Trophoblast cell (in vitro differentiated cells and primary cell): ENCODE measurements around the gene B3GALNT1.

Experiments used
- DNase-seq, 2 donors: peaks; one replicate each; pipeline ENCODE4 v3.0.0-alpha.2; 2016
- H2AFZ ChIP-seq: 2 replicates; pipeline ENCODE4 v1.6.1; 2013; ENCODE audit warnings: low read length, moderate library complexity, mild to moderate bottlenecking; ENCODE audit not compliant: insufficient read depth, poor library complexity
- H2AK5ac ChIP-seq: 2 replicates; pipeline ENCODE4 v1.6.1; 2013; ENCODE audit warnings: mild to moderate bottlenecking, low read length
- H2BK120ac ChIP-seq: 2 replicates; pipeline ENCODE4 v1.6.1; 2013; ENCODE audit warnings: low read length, mild to moderate bottlenecking, moderate library complexity; ENCODE audit not compliant: insufficient read depth, poor library complexity
- H2BK12ac ChIP-seq: 2 replicates; pipeline ENCODE4 v1.6.1; 2013; ENCODE audit warnings: mild to moderate bottlenecking, low read length, moderate library complexity
- H2BK5ac ChIP-seq: 2 replicates; pipeline ENCODE4 v1.6.1; 2013; ENCODE audit warnings: low read length, low read depth, moderate library complexity, mild to moderate bottlenecking; ENCODE audit not compliant: poor library complexity
- H3K14ac ChIP-seq: 2 replicates; pipeline ENCODE4 v1.6.1; 2013; ENCODE audit warnings: mild to moderate bottlenecking, low read length
- H3K18ac ChIP-seq: 2 replicates; pipeline ENCODE4 v1.6.1; 2013; ENCODE audit warnings: mild to moderate bottlenecking, low read length
- H3K23ac ChIP-seq: 2 replicates; pipeline ENCODE4 v1.6.1; 2013; ENCODE audit warnings: low read length
- H3K27ac ChIP-seq: 2 replicates; pipeline ENCODE4 v1.5.1; 2013; ENCODE audit warnings: low read depth, mild to moderate bottlenecking, inconsistent platforms, low read length, moderate library complexity
- H3K27me3 ChIP-seq: 2 replicates; pipeline ENCODE4 v1.6.1; 2013; ENCODE audit warnings: inconsistent platforms, mild to moderate bottlenecking, low read length, moderate library complexity; ENCODE audit not compliant: insufficient read depth
- H3K36me3 ChIP-seq, 2 experiments: 1 replicate in 1 of 2; 2 replicates in 1 of 2; pipeline ENCODE4 v1.6.1; 2013; ENCODE audit warnings: low read length in 2 of 2, mild to moderate bottlenecking in 2 of 2, moderate library complexity in 1 of 2; ENCODE audit not compliant: insufficient read depth in 2 of 2, control insufficient read depth in 1 of 2
- H3K4ac ChIP-seq: 2 replicates; pipeline ENCODE4 v1.6.1; 2013; ENCODE audit warnings: low read depth, mild to moderate bottlenecking, low read length, moderate library complexity
- H3K4me1 ChIP-seq, 2 experiments: 1 replicate in 1 of 2; 2 replicates in 1 of 2; pipeline ENCODE4 v1.6.1; 2013; ENCODE audit warnings: low read length in 2 of 2, mild to moderate bottlenecking in 2 of 2, moderate library complexity in 1 of 2; ENCODE audit not compliant: insufficient read depth in 2 of 2, control insufficient read depth in 1 of 2
- H3K4me2 ChIP-seq: 2 replicates; pipeline ENCODE4 v1.6.1; 2013; ENCODE audit warnings: inconsistent platforms, mild to moderate bottlenecking, low read length, moderate library complexity
- H3K4me3 ChIP-seq: 2 replicates; pipeline ENCODE4 v1.5.1; 2013; ENCODE audit warnings: mild to moderate bottlenecking, low read depth, low read length, inconsistent platforms
- H3K79me1 ChIP-seq: one replicate; pipeline ENCODE4 v1.6.1; 2013; ENCODE audit warnings: low read length
- H3K79me2 ChIP-seq: 2 replicates; pipeline ENCODE4 v1.6.1; 2013; ENCODE audit warnings: low read length, mild to moderate bottlenecking; ENCODE audit not compliant: control insufficient read depth, insufficient read depth, poor library complexity
- H3K9ac ChIP-seq: 2 replicates; pipeline ENCODE4 v1.6.1; 2013; ENCODE audit warnings: mild to moderate bottlenecking, low read length
- H3K9me3 ChIP-seq: 2 replicates; pipeline ENCODE4 v1.6.1; 2013; ENCODE audit warnings: low read depth, mild to moderate bottlenecking, control low read depth, inconsistent platforms, low read length; ENCODE audit not compliant: insufficient read depth
- H4K12ac ChIP-seq: 2 replicates; pipeline ENCODE4 v1.6.1; 2013; ENCODE audit warnings: low read depth, mild to moderate bottlenecking, low read length, moderate library complexity
- H4K8ac ChIP-seq: 2 replicates; pipeline ENCODE4 v1.6.1; 2013; ENCODE audit warnings: low read depth, mild to moderate bottlenecking, low read length, moderate library complexity
- H4K91ac ChIP-seq: one replicate; pipeline ENCODE4 v1.6.1; 2013; ENCODE audit warnings: low read depth, mild to moderate bottlenecking, low read length, moderate library complexity
- WGBS: extraction: QIAGEN DNeasy Blood & Tissue Kit; methylation state at CpG from one replicate; pipeline ENCODE4 v1.1.7; 2013; ENCODE audit warnings: missing lambda C conversion rate; ENCODE audit not compliant: insufficient read length, insufficient coverage; ENCODE audit errors: extremely low coverage; 5-methylcytosine and 5-hydroxymethylcytosine counted together

B3GALNT1 gene

GRCh38 chr3:161107311-161107710, 2.2 kb upstream of the B3GALNT1 start:
- no peaks in the 10 kb centered on the region for H3K27me3 ChIP-seq
- WGBS = no CpG with 5 or more reads among the region's 1 CpG
- no peak overlapping the region for H3K27ac ChIP-seq
- H3K9me3 ChIP-seq = no peaks in the 10 kb centered on the region
- H4K12ac ChIP-seq = no peak overlapping the region
- H2AFZ ChIP-seq = no peak overlapping the region
- no peak overlapping the region for H4K8ac ChIP-seq
- no peak overlapping the region for H3K23ac ChIP-seq
- no peak overlapping the region for H2BK12ac ChIP-seq
- H3K36me3 ChIP-seq = no peaks in the 10 kb centered on the region
- H3K18ac ChIP-seq = no peak overlapping the region
- H3K4ac ChIP-seq = no peak overlapping the region
- peaks cover 4 to 8% of the 10 kb centered on the region in 2 experiments for H3K4me1 ChIP-seq
- peaks cover 8% of the 10 kb centered on the region for H3K79me1 ChIP-seq
- no peak overlapping the region for H3K4me3 ChIP-seq
- no peak overlapping the region for H3K4me2 ChIP-seq
- H2AK5ac ChIP-seq = no peak overlapping the region
- no peak overlapping the region for H2BK120ac ChIP-seq
- peak in 1 of 2 donors; percentile 57 for DNase-seq
- no peak overlapping the region for H2BK5ac ChIP-seq
- H4K91ac ChIP-seq = no peak overlapping the region
- H3K9ac ChIP-seq = no peak overlapping the region
- no peak overlapping the region for H3K14ac ChIP-seq
- H3K79me2 ChIP-seq = peaks cover 4% of the 10 kb centered on the region

- H4K12ac ChIP-seq = no peak overlapping the region
- no peak overlapping the region for H2AFZ ChIP-seq
- H3K9ac ChIP-seq = no peak overlapping the region
- no peak overlapping the region for H2BK12ac ChIP-seq
- no peaks in the 10 kb centered on the region for H3K27me3 ChIP-seq
- H3K23ac ChIP-seq = no peak overlapping the region
- no peak overlapping the region for H2BK5ac ChIP-seq
- peaks cover 8% of the 10 kb centered on the region for H3K79me1 ChIP-seq
- H2BK120ac ChIP-seq = no peak overlapping the region
- peak overlapping the region; percentile 75 for H3K4me2 ChIP-seq
- no peak overlapping the region for H4K91ac ChIP-seq
- DNase-seq = no peak
- H2AK5ac ChIP-seq = no peak overlapping the region
- H3K4me3 ChIP-seq = no peak overlapping the region
- peaks cover 4 to 8% of the 10 kb centered on the region in 2 experiments for H3K4me1 ChIP-seq
- H3K36me3 ChIP-seq = peaks cover 2 to 3% of the 10 kb centered on the region in 2 experiments
- H3K79me2 ChIP-seq = peaks cover 4% of the 10 kb centered on the region
- no peak overlapping the region for H3K4ac ChIP-seq
- H3K14ac ChIP-seq = no peak overlapping the region
- no peak overlapping the region for H4K8ac ChIP-seq
- no CpG with 5 or more reads among the region's 22 CpGs for WGBS
- H3K9me3 ChIP-seq = no peaks in the 10 kb centered on the region
- no peak overlapping the region for H3K27ac ChIP-seq
- H3K18ac ChIP-seq = no peak overlapping the region
Measured at GRCh38 chr3:161103776-161104385, 1.3 kb downstream of the B3GALNT1 start.

GRCh38 chr3:161101609-161102008, 3.5 kb downstream of the B3GALNT1 start:
- peaks cover 4 to 8% of the 10 kb centered on the region in 2 experiments for H3K4me1 ChIP-seq
- H3K27ac ChIP-seq = no peak overlapping the region
- H3K23ac ChIP-seq = no peak overlapping the region
- no peak overlapping the region for H3K4me2 ChIP-seq
- no peak for DNase-seq
- H2AFZ ChIP-seq = no peak overlapping the region
- H4K91ac ChIP-seq = no peak overlapping the region
- no peak overlapping the region for H2BK5ac ChIP-seq
- H3K36me3 ChIP-seq = peaks cover 2 to 3% of the 10 kb centered on the region in 2 experiments
- no peak overlapping the region for H3K4me3 ChIP-seq
- no peak overlapping the region for H3K18ac ChIP-seq
- H3K79me1 ChIP-seq = peaks cover 8% of the 10 kb centered on the region
- no peak overlapping the region for H3K9ac ChIP-seq
- no peak overlapping the region for H2AK5ac ChIP-seq
- WGBS = no CpG with 5 or more reads among the region's 3 CpGs
- no peak overlapping the region for H3K14ac ChIP-seq
- H3K9me3 ChIP-seq = no peaks in the 10 kb centered on the region
- no peak overlapping the region for H4K8ac ChIP-seq
- no peak overlapping the region for H2BK120ac ChIP-seq
- no peak overlapping the region for H2BK12ac ChIP-seq
- no peak overlapping the region for H3K4ac ChIP-seq
- H4K12ac ChIP-seq = no peak overlapping the region
- peaks cover 4% of the 10 kb centered on the region for H3K79me2 ChIP-seq
- no peaks in the 10 kb centered on the region for H3K27me3 ChIP-seq

GRCh38 chr3:161100994-161101393, 4.2 kb downstream of the B3GALNT1 start:
- no peak overlapping the region for H3K4me3 ChIP-seq
- no peak overlapping the region for H2BK120ac ChIP-seq
- WGBS = no CpG with 5 or more reads among the region's 6 CpGs
- peaks cover 4% of the 10 kb centered on the region for H3K79me2 ChIP-seq
- H3K9ac ChIP-seq = no peak overlapping the region
- H3K14ac ChIP-seq = no peak overlapping the region
- no peak overlapping the region for H3K18ac ChIP-seq
- H2AK5ac ChIP-seq = no peak overlapping the region
- H3K9me3 ChIP-seq = no peaks in the 10 kb centered on the region
- no peak overlapping the region for H4K91ac ChIP-seq
- H3K79me1 ChIP-seq = peaks cover 8% of the 10 kb centered on the region
- H3K23ac ChIP-seq = no peak overlapping the region
- no peak overlapping the region for H2AFZ ChIP-seq
- peak in 1 of 2 donors; percentile 15 for DNase-seq
- H2BK5ac ChIP-seq = no peak overlapping the region
- no peak overlapping the region for H3K4ac ChIP-seq
- H3K27ac ChIP-seq = no peak overlapping the region
- peaks cover 2 to 3% of the 10 kb centered on the region in 2 experiments for H3K36me3 ChIP-seq
- no peak overlapping the region for H2BK12ac ChIP-seq
- no peak overlapping the region for H4K8ac ChIP-seq
- no peak overlapping the region for H3K4me2 ChIP-seq
- peaks cover 4 to 8% of the 10 kb centered on the region in 2 experiments for H3K4me1 ChIP-seq
- H4K12ac ChIP-seq = no peak overlapping the region
- H3K27me3 ChIP-seq = no peaks in the 10 kb centered on the region
